Measurements from ENCODE around the gene CLTB.
"Not testable (repeated sequence)": the region's sequence is repeated elsewhere in the genome, so short reads cannot be mapped to it uniquely, and the experiment has no call there.

Gene CLTB, protein sequence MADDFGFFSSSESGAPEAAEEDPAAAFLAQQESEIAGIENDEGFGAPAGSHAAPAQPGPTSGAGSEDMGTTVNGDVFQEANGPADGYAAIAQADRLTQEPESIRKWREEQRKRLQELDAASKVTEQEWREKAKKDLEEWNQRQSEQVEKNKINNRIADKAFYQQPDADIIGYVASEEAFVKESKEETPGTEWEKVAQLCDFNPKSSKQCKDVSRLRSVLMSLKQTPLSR

DNA sequence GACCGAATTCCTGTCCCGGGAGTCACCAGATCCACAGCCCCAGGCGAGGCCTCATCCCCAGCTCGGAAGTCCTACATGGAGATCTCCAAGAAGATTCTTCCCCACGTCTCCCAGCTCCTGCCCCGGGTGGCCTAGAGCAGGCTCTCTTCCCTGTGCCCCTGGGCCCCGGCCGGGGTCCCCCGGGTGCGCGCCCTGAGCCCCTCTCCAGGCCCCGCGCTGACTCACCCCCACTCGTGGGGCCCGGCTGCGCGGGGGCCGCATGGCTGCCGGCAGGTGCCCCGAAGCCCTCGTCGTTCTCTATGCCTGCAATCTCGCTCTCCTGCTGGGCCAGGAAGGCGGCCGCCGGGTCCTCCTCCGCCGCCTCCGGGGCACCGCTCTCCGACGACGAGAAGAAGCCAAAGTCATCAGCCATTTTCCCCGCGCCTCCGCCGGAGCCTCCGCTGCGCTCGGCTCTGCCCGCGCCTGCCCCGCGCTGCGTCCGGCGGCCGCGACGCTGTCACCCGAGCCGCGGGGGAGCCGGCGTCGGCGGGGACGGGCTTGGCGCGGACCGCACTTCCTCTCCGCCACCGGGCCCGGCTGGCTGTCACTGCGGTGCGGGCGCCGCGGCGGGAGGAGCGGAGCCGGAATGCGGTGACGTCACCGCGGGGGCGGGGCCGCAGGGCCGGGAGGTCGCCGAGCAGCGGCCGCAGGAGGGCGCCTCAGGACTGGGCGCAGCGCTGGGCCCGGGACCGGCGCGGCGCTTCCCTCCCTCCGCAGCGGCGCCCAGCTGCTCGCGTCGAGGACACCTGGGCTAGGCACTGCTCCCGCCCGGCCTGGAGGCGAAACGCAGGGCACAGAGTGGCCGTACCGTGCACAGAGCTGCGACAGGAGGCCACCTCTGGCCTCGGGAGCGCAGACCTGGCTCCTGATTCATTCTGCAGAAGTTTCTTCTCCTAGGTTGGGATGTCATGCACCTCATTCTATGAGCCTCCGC lies at the start of gene CLTB:
Gene CLTB (minus strand): TSS at position 588 of the 973 bp plus-strand sequence. CDS start 176 bp downstream, at position 412.
- DNase-seq (ENCODE audit: low read depth, low spot score): peak; percentile 59
- H3K27ac ChIP-seq: peak within 1 kb of the TSS; percentile 98

DNA sequence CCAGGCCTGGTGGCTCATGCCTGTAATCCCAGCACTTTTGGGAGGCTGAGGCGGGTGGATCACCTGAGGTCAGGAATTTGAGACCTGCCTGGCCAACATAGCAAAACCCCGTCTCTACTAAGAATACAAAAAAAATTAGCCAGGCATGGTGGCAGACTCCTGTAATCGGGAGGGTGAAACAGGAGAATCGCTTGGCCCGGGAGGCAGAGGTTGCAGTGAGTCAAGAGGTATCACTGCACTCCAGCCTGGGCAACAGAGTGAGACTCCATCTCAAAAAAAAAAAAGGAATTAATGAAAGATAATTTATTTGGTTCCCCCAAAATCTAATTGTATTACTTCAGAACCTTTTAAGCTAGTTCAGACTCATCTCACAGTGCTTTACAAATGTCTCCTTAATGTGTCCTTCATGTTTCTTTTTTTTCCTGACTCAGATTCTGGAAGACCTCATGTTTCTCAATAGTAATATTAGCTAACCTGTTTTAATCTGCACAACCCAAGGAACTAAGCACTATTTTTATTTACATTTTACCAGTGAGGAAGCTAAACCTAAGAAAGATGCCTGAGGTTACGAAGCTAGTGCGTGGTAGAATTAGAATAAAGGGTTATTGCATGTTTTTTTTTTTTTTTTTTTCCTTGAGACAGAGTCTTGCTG lies 46.9 kb upstream of the CLTB start:
- no peak for DNase-seq (ENCODE audit: low read depth, low spot score)
- H3K27ac ChIP-seq: no peak overlapping the region

DNA sequence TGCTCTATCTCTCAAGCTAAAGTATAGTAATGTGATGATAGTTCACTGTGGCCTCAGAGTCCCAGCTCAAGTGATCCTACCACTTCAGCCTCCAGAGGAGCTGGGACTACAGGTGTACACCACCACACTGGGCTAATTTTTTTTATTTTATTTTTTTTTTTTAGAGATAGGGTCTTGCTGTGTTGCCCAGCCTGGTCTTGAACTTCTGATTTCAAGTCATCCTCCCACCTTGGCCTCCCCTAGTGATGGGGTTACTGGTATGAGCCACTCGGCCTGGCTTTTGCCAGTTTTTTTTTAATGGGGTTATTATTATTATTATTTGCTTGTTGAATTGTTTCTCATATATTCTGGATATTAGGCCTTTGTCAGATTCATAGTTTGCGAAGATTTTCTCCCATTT lies 45.0 kb upstream of the CLTB start:
- no peak for DNase-seq (ENCODE audit: low read depth, low spot score)
- H3K27ac ChIP-seq: no peak overlapping the region

DNA sequence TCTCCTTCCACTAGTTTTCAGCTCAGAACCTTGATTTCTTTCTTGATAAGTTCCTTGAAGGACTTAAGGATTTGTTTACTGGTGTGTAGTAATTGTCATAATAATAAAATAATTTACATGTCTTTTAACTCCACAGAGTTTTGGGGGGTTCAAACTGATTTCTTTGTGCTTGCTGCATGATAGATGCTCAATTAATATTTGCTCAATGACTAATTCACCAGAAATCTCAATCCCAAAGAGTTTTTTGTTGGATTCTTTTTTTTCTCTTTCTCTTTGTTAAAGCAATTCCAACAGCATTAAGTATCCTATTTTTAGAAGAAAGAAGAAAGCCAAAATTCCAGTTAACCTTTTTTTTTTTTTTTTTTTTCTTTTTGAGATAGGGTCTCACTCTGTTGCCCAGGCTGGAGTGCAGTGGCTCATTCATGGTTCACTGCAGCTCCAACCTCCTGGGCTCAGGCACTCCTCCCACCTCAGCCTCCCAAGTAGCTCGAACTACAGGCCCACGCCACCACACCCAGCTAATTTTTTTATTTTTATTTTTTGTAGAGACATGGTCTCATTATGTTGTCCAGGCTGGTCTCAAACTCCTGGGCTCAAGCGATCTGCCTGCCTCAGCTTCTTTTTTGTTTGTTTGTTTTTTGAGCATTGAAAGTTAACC lies 42.7 kb upstream of the CLTB start:
- no peak overlapping the region for H3K27ac ChIP-seq
- no peak for DNase-seq (ENCODE audit: low read depth, low spot score)

DNA sequence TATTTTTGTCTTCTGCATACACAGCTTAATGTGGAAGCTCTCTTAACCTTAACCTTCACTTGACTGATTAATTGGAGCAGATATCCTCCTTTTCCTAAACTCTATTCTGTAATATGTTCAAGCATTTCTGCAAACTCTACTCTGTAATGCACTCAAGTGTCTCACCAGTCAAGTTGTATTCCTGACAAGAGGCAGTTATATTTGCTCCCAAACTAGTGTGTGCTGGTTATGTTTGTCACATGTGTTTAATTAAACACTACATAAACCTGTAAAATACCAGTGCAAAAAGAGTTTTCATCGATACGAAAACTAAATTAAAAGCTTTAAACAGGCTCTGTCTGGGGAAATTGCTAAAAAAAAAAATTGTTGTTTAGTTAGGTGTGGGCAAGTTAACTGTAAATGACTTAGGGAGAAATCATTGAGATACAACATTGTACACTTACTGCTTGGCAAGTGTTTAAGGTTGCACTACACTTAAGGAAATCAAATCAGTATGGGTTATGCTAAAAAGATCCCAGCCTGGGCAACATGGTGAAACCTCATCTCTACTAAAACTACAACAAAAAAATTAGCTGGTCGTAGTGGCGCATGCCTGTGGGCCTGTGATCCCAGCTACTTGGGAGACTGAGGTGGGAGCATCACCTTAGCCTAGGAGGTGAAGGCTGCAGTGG lies 38.5 kb upstream of the CLTB start:
- no peak for DNase-seq (ENCODE audit: low read depth, low spot score)
- no peak overlapping the region for H3K27ac ChIP-seq

DNA sequence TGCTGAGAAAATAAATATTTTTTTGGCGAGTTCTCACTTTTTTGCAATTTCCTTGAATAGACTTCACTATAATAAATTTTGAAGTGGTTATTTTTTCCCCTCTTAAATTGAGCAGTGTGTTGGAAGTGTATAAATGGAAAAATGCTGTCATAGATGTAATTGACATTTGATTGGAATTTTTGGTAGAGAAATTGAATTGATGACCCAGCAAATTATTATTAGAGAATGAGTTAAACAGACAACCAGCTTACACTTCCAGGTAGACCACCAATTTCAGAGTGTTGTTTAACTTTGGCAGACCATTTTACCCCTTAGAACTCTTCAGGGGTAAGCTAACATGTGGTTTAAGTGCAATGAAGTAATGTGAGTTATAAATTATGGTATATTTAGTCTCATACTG lies 33.7 kb upstream of the CLTB start:
- H3K27ac ChIP-seq: no peak overlapping the region
- DNase-seq (ENCODE audit: low read depth, low spot score): no peak

DNA sequence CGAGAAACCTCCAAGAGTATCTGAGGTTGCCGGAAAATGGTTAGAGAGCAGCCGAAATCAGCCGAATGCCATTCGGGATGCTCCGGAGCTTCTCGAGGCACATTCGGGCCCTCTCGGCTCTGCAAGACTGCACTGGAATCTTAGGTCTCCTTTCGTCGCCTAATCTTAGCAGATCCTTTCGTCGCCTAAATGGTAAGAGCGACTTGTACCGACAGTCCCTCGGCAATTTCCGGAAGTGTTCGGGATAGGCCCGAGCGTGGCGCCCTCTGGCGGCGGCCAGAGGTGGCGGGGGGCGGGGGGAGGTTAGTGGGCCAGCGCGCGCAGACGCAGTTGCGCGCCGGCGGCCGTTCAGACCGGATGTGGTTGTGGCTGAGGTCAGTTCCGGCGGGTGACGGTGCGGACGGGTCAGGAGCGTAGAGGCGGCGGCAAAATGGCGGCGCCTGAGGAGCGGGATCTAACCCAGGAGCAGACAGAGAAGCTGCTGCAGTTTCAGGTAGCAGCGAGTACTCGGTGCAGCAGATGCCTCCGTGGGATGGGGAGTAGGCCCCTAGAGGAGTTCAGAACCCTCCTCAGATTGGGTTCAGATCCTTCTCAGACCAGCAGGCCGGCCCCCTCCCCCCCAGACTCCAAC lies 31.8 kb upstream of the CLTB start, which contains the start of gene FAF2:
Gene FAF2 (plus strand): TSS at position 408 of the 631 bp plus-strand sequence. CDS start 23 bp downstream, at position 431.
- peak; percentile 97 for DNase-seq (ENCODE audit: low read depth, low spot score)
- peak within 1 kb of the TSS; percentile 95 for H3K27ac ChIP-seq

DNA sequence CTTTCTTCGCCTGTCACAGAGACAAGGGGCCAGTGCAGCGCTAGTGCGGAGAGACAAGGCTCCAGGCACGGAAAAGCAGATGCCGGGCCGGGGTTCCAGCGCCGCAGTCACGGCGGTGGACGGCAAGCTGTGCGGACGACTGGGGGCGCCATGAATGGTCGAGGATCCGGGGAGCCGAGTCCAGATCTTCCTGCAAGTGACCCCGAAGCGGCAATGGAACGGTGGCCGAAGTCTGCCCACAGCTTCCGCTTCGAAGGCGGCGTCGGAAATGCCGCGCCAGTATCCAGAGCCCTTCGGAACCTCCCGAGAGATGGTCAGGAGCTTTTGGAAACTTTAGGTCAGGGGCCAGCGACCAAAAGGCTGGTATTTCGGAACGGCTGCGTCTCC lies 31.2 kb upstream of the CLTB start:
- H3K27ac ChIP-seq: peak overlapping the region; percentile 95
- no peak for DNase-seq (ENCODE audit: low read depth, low spot score)

DNA sequence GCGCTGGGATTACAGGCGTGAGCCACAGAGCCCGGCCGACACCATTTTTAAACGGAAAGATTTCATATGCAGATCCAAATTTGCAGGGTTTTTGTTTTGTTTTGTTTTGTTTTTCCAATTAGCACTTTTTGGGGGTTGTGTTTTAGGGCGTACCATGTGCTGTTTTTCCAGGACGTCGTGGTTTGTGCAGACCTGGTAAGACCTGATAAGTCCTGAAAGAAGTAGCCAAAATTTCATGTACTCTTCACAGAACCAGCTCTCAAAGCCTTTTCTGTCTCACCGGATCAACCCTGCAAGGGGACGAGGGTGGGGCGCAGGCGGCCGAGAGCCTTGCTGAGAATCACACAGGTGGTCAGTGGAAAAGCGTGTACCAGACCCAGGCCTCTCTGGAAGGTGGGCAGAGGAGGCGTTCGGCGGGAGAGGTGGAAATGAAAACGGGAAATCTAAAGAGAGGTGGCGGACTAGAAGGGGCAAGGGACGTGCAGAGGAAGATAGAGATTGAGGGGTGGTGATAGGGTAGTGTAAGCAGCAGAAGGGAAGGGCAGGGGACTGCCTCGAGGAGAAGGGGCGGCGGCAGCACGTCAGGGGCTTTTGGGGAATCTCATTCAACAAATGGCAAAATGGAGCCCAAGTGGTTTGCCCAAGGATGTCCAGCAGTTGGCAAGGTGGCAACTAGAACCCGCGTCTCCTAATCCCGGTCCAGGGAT lies 30.7 kb upstream of the CLTB start:
- no peak for DNase-seq (ENCODE audit: low read depth, low spot score)
- H3K27ac ChIP-seq: peak overlapping the region; percentile 95

DNA sequence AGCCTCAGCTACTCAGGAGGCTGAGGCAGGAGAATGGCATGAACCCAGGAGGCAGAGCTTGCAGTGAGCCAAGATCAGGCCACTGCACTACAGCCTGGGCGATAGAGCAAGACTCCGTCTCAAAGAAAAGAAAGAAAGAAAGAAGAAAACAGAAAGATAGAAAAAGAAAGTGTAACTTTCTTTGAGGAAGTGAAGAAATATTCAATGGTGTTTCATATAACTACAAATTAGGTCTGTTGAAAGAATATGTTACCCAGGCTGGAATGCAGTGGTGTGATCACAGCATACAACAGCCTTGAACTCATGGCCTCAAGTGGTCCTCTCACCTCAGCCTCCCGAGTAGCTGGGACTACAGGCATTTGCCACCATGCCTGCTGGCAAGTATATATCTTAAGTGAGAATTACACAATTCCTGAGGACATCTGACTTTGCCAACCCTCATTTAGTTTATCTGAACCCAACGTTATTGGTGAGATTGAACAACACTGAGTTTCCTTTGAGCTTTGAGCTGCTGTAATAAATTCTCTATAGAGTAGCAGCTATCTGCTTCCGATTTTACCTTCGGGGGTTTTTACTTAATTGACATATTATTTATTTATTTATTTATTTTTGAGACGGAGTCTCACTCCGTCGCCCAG lies 29.8 kb upstream of the CLTB start:
- no peak for DNase-seq (ENCODE audit: low read depth, low spot score)
- H3K27ac ChIP-seq: no peak overlapping the region

DNA sequence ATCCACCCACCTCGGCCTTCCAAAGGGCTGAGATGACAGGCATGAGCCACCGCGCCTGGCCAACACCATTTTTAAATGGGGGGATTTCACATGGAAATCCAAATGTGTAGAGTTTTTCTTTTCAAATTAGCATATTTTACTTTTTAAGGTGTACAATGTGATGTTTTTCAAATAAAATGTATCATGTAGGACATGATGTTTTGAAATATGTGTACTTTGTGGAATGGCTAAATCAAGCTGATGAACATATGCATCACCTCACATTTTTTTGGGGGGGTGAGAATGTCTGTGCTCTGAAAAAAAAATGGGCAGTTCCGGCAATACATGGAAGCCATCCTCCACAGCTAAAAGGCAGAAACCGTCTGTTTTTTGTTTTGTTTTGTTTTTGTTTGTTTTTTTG lies 28.4 kb upstream of the CLTB start:
- DNase-seq (ENCODE audit: low read depth, low spot score): no peak
- no peak overlapping the region for H3K27ac ChIP-seq

DNA sequence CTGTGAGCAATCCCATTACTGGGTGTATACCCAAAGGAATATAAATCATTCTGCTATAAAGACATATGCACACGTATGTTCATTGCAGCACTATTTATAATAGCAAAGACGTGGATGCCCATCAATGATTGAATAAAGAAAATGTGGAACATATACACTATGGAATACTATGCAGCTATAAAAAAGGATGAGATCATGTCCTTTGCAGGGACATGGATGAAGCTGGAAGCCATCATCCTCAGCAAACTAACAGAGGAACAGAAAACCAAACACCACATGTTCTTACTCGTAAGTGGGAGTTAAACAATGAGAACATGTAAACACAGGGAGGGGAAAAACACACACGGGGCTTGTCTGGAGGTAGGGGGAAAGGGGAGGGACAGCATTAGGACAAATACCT lies 26.6 kb upstream of the CLTB start:
- H3K27ac ChIP-seq; DNase-seq (ENCODE audit: low read depth, low spot score): not testable (repeated sequence)

DNA sequence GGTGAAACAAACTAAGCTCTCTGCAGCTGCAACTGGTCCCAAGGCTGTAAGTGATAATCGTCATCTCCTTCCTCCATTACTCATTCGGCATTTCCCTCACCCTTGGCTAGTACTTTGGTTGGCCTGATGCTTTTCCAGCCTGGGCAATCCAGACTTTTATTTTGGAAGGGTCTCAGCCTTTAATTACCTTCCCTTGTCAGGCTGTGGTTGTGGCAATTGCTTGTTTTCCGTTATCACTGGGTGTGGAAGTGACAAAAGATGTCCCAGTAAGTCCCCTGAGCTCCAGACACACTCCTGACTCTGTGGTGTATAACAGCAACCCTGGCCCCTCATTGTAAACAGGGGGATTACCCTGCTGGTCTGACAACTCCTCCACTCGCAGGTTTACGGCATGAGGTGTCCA lies 25.6 kb upstream of the CLTB start:
- no peak overlapping the region for H3K27ac ChIP-seq

DNA sequence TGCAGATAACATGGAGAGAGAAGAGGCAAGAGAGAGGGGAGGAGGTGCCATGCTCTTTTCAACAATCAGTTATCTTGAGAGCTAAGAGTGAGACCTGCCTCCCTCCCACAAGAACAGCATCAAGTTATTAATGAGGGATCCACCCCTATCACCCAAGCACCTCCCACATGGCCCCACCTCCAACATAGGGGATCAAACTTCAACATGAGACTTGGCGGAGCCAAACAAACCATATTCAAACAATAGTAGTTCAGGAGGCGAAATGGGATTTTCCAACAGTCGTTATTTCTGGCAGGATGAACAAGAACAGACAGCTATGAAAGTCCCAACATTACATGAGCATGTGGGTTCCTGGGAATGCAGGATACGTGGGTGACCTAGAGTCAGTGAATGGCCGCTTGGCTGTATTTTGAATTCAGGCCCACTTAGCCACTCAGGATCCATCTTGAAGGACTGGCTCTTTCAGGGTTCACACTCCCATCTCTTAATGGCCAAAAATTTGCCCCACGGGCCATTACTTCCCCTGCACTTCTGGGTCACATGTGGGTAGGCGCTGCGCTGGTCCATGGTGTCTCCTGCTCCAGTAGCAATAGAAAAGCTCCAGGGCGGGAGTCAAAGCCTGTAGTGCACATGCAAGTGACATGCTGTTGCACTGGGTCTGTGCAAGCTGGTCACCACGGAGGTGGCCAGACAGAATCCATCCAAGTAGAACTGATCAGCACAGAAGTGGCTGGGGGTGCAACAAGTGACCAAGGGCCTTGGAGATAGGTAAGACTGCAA lies 24.8 kb upstream of the CLTB start:
- H3K27ac ChIP-seq: no peak overlapping the region
- DNase-seq (ENCODE audit: low read depth, low spot score): no peak

More for the DNA sequence above, 25.6 kb upstream of the CLTB start:
- DNase-seq (ENCODE audit: low read depth, low spot score): no peak

DNA sequence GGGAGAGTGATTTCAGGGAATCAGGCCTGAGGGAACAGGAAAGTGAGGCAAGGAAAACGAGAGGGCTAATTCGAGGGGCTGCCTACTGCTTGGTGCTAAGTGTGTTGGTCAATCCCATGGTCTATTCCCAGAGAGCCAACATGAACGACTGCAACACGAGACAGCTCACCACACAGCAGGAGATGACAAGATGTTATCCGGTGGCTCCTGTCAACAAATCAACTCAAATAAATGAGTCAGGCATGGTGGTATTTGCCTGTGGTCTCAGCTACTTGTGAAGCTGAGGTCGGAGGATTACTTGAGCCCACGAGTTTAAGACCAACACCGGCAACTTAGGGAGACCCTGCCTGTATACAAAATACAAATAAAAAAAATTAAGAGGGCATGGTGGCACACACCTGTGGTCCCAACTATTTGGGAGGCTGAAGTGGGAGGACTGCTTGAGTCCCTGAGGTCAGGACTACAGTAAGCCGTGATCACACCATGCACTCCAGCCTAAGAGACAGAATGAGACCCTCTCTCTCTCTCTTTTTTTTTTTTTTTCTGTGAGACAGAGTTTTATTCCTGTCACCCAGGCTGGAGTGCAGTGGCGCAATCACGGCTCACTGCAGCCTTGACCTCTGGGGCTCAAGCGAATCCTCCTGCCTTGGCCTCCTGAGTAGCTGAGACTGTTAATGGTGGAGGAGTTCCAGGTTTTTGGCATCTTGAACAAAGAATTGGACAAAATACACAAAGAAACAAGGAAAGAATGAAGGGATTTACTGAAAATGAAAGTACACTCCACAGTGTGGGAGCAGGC lies 22.8 kb upstream of the CLTB start:
- no peak overlapping the region for H3K27ac ChIP-seq
- DNase-seq (ENCODE audit: low read depth, low spot score): no peak

DNA sequence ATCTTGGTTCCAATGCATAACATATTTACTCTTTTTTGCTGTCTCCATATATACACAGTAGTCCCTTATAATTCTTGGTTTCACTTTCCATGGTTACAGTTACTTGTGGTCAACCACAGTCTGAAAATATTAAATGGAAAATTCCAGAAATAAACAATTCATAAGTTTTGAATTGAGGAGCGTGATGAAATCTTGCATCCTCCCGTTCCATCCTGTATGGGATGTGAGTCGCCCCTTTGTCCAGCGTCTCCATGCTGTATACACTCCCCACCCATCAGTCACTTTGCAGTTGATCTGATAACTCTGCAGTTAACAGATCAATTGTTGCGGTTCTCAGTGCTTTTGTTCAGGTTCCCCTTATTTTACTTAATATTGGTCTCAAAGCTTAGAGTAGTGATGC lies 20.3 kb upstream of the CLTB start:
- H3K27ac ChIP-seq: peak overlapping the region; percentile 30
- DNase-seq (ENCODE audit: low read depth, low spot score): no peak

DNA sequence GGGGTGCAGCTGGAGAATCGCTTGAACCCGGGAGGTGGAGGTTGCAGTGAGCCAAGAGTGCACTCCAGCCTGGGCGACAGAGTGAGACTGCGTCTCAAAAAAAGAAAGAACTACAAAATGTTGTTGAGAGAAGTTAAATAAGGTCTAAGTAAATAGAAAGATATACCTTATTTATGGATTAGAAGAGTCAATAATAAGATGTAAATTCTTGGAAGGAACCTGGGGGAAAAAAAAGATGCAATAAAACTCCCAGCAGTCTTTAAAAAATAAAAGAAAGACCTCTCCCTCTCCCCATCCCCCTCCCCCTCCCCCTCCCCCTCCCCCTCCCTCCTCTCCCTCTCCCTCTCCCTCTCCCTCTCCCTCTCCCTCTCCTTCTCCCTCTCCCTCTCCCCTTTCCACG lies 16.4 kb upstream of the CLTB start:
- H3K27ac ChIP-seq: no peak overlapping the region
- DNase-seq (ENCODE audit: low read depth, low spot score): no peak
